Measurements from ENCODE around the gene JAZF1.

JAZF1 gene

GRCh38 chr7:27973625-27974024, 207.0 kb downstream of the JAZF1 start:
- Histone ChIP-seq H3K27ac (ENCODE audit: low read depth, low read length) (no peak overlapping the region), H3K36me3 (ENCODE audit: control insufficient read depth in 5 of 5, insufficient read depth in 5 of 5, low read length in 5 of 5) (peaks cover 0 to 2% (median 0%) of the 10 kb centered on the region in 5 donors), H3K4me3 (ENCODE audit: low read depth in 1 of 5, low read length in 5 of 5) (no peak overlapping the region)

GRCh38 chr7:27972276-27972675, 208.3 kb downstream of the JAZF1 start:
- H3K4me3 ChIP-seq (ENCODE audit: low read depth in 1 of 5, low read length in 5 of 5) = no peak overlapping the region
- no peak overlapping the region for H3K27ac ChIP-seq (ENCODE audit: low read depth, low read length)
- peaks cover 0 to 7% (median 2%) of the 10 kb centered on the region in 5 donors for H3K9me3 ChIP-seq (ENCODE audit: control insufficient read depth in 5 of 5, low read length in 5 of 5)
- H3K9ac ChIP-seq (ENCODE audit: low read length in 5 of 5) = no peak overlapping the region
- no peaks in the 10 kb centered on the region for H3K27me3 ChIP-seq (ENCODE audit: control insufficient read depth in 5 of 5, insufficient read depth in 4 of 5, low read length in 5 of 5)
- H3K36me3 ChIP-seq (ENCODE audit: control insufficient read depth in 5 of 5, insufficient read depth in 5 of 5, low read length in 5 of 5) = peaks cover 0 to 2% (median 0%) of the 10 kb centered on the region in 5 donors
- H3K4me1 ChIP-seq (ENCODE audit: control insufficient read depth in 5 of 5, insufficient read depth in 5 of 5, low read length in 5 of 5) = no peaks in the 10 kb centered on the region

More at GRCh38 chr7:27973625-27974024, 207.0 kb downstream of the JAZF1 start:
- peaks cover 0 to 11% (median 5%) of the 10 kb centered on the region in 5 donors for H3K9me3 ChIP-seq (ENCODE audit: control insufficient read depth in 5 of 5, low read length in 5 of 5)
- no peaks in the 10 kb centered on the region for H3K4me1 ChIP-seq (ENCODE audit: control insufficient read depth in 5 of 5, insufficient read depth in 5 of 5, low read length in 5 of 5)
- no peaks in the 10 kb centered on the region for H3K27me3 ChIP-seq (ENCODE audit: control insufficient read depth in 5 of 5, insufficient read depth in 4 of 5, low read length in 5 of 5)
- no peak overlapping the region for H3K9ac ChIP-seq (ENCODE audit: low read length in 5 of 5)

- Histone ChIP-seq H3K9ac (ENCODE audit: low read length in 5 of 5) (no peak overlapping the region), H3K4me1 (ENCODE audit: control insufficient read depth in 5 of 5, insufficient read depth in 5 of 5, low read length in 5 of 5) (peaks cover 0 to 3% (median 2%) of the 10 kb centered on the region in 5 donors), H3K27me3 (ENCODE audit: control insufficient read depth in 5 of 5, insufficient read depth in 4 of 5, low read length in 5 of 5) (no peaks in the 10 kb centered on the region), H3K9me3 (ENCODE audit: control insufficient read depth in 5 of 5, low read length in 5 of 5) (no peaks in the 10 kb centered on the region), H3K27ac (ENCODE audit: low read depth, low read length) (no peak overlapping the region), H3K36me3 (ENCODE audit: control insufficient read depth in 5 of 5, insufficient read depth in 5 of 5, low read length in 5 of 5) (peaks cover 0 to 2% (median 0%) of the 10 kb centered on the region in 5 donors), H3K4me3 (ENCODE audit: low read depth in 1 of 5, low read length in 5 of 5) (no peak overlapping the region)
Measured at GRCh38 chr7:27971171-27971812, 209.3 kb downstream of the JAZF1 start.

DNA sequence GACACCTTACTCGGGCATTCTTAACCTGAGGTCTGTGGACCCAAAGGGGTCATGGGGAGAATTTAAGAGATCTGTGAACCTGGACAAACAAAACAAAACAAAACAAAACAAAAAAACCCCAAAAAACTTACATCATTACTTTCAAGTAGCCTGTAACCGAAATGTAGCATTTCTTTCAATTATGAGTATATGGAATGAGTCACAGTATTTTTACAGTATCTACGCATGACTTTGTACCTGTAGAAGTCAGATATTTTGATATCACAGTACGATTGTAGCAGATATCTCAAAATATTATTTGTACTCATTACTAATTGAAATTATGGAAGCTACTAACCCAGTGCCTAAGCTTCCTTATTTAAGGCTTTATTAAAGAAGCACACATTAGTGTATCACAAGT, 210.2 kb downstream of the JAZF1 start:
- Histone ChIP-seq H3K4me1 (ENCODE audit: control insufficient read depth in 5 of 5, insufficient read depth in 5 of 5, low read length in 5 of 5) (peaks cover 0 to 8% (median 5%) of the 10 kb centered on the region in 5 donors), H3K36me3 (ENCODE audit: control insufficient read depth in 5 of 5, insufficient read depth in 5 of 5, low read length in 5 of 5) (peaks cover 0 to 2% (median 0%) of the 10 kb centered on the region in 5 donors), H3K27ac (ENCODE audit: low read depth, low read length) (no peak overlapping the region), H3K9me3 (ENCODE audit: control insufficient read depth in 5 of 5, low read length in 5 of 5) (no peaks in the 10 kb centered on the region), H3K27me3 (ENCODE audit: control insufficient read depth in 5 of 5, insufficient read depth in 4 of 5, low read length in 5 of 5) (no peaks in the 10 kb centered on the region), H3K4me3 (ENCODE audit: low read depth in 1 of 5, low read length in 5 of 5) (no peak overlapping the region), H3K9ac (ENCODE audit: low read length in 5 of 5) (no peak overlapping the region)

DNA sequence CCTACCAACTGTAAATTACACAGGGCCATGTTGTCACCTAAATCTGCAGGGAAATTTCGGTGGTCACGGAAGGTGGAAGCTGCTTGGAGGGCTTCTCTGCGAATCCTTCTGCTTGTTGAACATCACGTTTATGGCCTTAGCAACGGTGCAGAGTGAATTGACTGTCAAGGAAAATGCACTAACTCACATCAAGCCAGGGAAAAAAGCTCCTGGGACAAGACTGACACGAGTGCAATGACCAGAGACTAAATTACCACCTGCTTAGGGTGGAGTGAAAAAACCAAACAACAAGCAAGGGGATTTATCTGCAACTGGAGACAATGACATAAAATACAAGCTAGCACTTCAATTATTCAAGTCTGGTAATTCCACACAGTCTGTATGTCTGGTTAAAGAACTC, 211.2 kb downstream of the JAZF1 start:
- Histone ChIP-seq H3K9me3 (ENCODE audit: control insufficient read depth in 5 of 5, low read length in 5 of 5) (no peaks in the 10 kb centered on the region), H3K27ac (ENCODE audit: low read depth, low read length) (no peak overlapping the region), H3K36me3 (ENCODE audit: control insufficient read depth in 5 of 5, insufficient read depth in 5 of 5, low read length in 5 of 5) (peaks cover 0 to under 1% (median 0%) of the 10 kb centered on the region in 5 donors), H3K9ac (ENCODE audit: low read length in 5 of 5) (no peak overlapping the region), H3K4me1 (ENCODE audit: control insufficient read depth in 5 of 5, insufficient read depth in 5 of 5, low read length in 5 of 5) (peaks cover 0 to 8% (median 5%) of the 10 kb centered on the region in 5 donors), H3K27me3 (ENCODE audit: control insufficient read depth in 5 of 5, insufficient read depth in 4 of 5, low read length in 5 of 5) (no peaks in the 10 kb centered on the region), H3K4me3 (ENCODE audit: low read depth in 1 of 5, low read length in 5 of 5) (no peak overlapping the region)

DNA sequence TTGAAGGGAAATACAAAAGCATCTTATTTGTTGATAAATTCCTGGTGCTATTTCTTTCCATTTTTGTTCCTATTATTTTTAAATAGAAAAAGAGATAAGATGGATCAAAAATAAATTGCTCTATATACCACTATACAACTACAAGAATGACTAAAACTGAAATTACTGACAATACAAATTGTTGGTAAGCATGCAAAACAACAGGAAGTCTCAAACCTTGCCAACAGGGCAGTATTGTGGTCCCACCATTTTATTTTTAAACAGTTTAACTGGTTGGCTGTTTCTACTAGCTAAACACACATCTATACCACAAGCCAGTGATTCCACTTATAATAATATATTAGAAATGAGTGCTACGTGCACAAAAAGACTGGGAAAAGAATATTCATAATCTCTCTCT, 213.0 kb downstream of the JAZF1 start:
- no peak overlapping the region for H3K4me3 ChIP-seq (ENCODE audit: low read depth in 1 of 5, low read length in 5 of 5)
- H3K27me3 ChIP-seq (ENCODE audit: control insufficient read depth in 5 of 5, insufficient read depth in 4 of 5, low read length in 5 of 5) = no peaks in the 10 kb centered on the region
- no peak overlapping the region for H3K27ac ChIP-seq (ENCODE audit: low read depth, low read length)
- no peaks in the 10 kb centered on the region for H3K9me3 ChIP-seq (ENCODE audit: control insufficient read depth in 5 of 5, low read length in 5 of 5)
- no peaks in the 10 kb centered on the region for H3K36me3 ChIP-seq (ENCODE audit: control insufficient read depth in 5 of 5, insufficient read depth in 5 of 5, low read length in 5 of 5)
- H3K4me1 ChIP-seq (ENCODE audit: control insufficient read depth in 5 of 5, insufficient read depth in 5 of 5, low read length in 5 of 5) = peaks cover 0 to 8% (median 5%) of the 10 kb centered on the region in 5 donors
- no peak overlapping the region for H3K9ac ChIP-seq (ENCODE audit: low read length in 5 of 5)

- H3K9me3 ChIP-seq (ENCODE audit: control insufficient read depth in 5 of 5, low read length in 5 of 5) = no peaks in the 10 kb centered on the region
- H3K36me3 ChIP-seq (ENCODE audit: control insufficient read depth in 5 of 5, insufficient read depth in 5 of 5, low read length in 5 of 5) = no peaks in the 10 kb centered on the region
- peaks cover 0 to 8% (median 5%) of the 10 kb centered on the region in 5 donors for H3K4me1 ChIP-seq (ENCODE audit: control insufficient read depth in 5 of 5, insufficient read depth in 5 of 5, low read length in 5 of 5)
- H3K27ac ChIP-seq (ENCODE audit: low read depth, low read length) = no peak overlapping the region
- no peak overlapping the region for H3K9ac ChIP-seq (ENCODE audit: low read length in 5 of 5)
- no peak overlapping the region for H3K4me3 ChIP-seq (ENCODE audit: low read depth in 1 of 5, low read length in 5 of 5)
- H3K27me3 ChIP-seq (ENCODE audit: control insufficient read depth in 5 of 5, insufficient read depth in 4 of 5, low read length in 5 of 5) = no peaks in the 10 kb centered on the region
Measured at GRCh38 chr7:27966219-27966780, 214.3 kb downstream of the JAZF1 start.

- H3K9me3 ChIP-seq (ENCODE audit: control insufficient read depth in 5 of 5, low read length in 5 of 5) = no peaks in the 10 kb centered on the region
- no peak overlapping the region for H3K27ac ChIP-seq (ENCODE audit: low read depth, low read length)
- peaks cover 0 to 8% (median 5%) of the 10 kb centered on the region in 5 donors for H3K4me1 ChIP-seq (ENCODE audit: control insufficient read depth in 5 of 5, insufficient read depth in 5 of 5, low read length in 5 of 5)
- no peak overlapping the region for H3K4me3 ChIP-seq (ENCODE audit: low read depth in 1 of 5, low read length in 5 of 5)
- no peaks in the 10 kb centered on the region for H3K27me3 ChIP-seq (ENCODE audit: control insufficient read depth in 5 of 5, insufficient read depth in 4 of 5, low read length in 5 of 5)
- H3K36me3 ChIP-seq (ENCODE audit: control insufficient read depth in 5 of 5, insufficient read depth in 5 of 5, low read length in 5 of 5) = no peaks in the 10 kb centered on the region
- no peak overlapping the region for H3K9ac ChIP-seq (ENCODE audit: low read length in 5 of 5)
Measured at GRCh38 chr7:27965650-27966049, 214.9 kb downstream of the JAZF1 start.

DNA sequence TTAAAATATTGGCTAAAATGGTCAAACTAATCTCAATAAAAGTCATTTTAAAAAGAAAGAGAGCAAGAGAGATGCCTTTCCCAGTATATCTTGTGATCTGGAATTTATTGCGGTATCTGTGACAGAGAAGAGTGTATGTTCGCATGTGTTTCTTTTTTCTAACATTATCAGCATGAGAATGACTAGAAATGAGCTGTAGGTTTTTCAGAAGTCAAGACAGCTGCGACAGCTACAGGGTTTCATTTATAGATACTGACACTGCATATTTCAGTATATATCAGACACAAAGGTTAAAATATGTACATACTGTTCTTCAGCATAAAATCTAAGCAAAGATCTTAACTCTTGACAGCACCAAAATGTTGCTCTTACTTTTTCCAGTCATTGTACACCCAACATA, 215.8 kb downstream of the JAZF1 start:
- H3K4me3 ChIP-seq (ENCODE audit: low read depth in 1 of 5, low read length in 5 of 5) = no peak overlapping the region
- no peak overlapping the region for H3K9ac ChIP-seq (ENCODE audit: low read length in 5 of 5)
- no peaks in the 10 kb centered on the region for H3K27me3 ChIP-seq (ENCODE audit: control insufficient read depth in 5 of 5, insufficient read depth in 4 of 5, low read length in 5 of 5)
- peaks cover 0 to 11% (median 8%) of the 10 kb centered on the region in 5 donors for H3K4me1 ChIP-seq (ENCODE audit: control insufficient read depth in 5 of 5, insufficient read depth in 5 of 5, low read length in 5 of 5)
- H3K9me3 ChIP-seq (ENCODE audit: control insufficient read depth in 5 of 5, low read length in 5 of 5) = no peaks in the 10 kb centered on the region
- no peaks in the 10 kb centered on the region for H3K36me3 ChIP-seq (ENCODE audit: control insufficient read depth in 5 of 5, insufficient read depth in 5 of 5, low read length in 5 of 5)
- H3K27ac ChIP-seq (ENCODE audit: low read depth, low read length) = no peak overlapping the region

DNA sequence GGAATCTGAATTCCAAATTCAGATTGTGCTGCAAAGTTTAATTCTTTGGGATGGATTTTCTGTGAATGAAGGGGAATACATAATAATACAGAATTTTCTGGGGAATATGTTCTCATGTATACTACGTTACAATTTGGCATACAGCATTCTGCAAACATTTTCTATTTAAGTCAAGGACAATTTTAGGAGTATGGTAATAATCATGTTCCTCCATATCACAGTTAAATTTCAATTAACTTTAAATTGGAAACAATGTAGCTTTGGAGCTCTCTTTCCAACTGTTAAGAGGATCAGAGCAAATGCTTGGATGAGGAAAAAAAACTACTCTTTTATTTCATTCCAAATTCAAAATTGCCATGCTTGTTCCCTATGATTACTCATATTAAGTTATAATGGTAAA, 217.5 kb downstream of the JAZF1 start:
- no peaks in the 10 kb centered on the region for H3K9me3 ChIP-seq (ENCODE audit: control insufficient read depth in 5 of 5, low read length in 5 of 5)

More for the DNA sequence above, 217.5 kb downstream of the JAZF1 start:
- Histone ChIP-seq H3K4me3 (ENCODE audit: low read depth in 1 of 5, low read length in 5 of 5) (no peak overlapping the region), H3K36me3 (ENCODE audit: control insufficient read depth in 5 of 5, insufficient read depth in 5 of 5, low read length in 5 of 5) (no peaks in the 10 kb centered on the region), H3K27ac (ENCODE audit: low read depth, low read length) (no peak overlapping the region), H3K4me1 (ENCODE audit: control insufficient read depth in 5 of 5, insufficient read depth in 5 of 5, low read length in 5 of 5) (peaks cover 0 to 11% (median 8%) of the 10 kb centered on the region in 5 donors), H3K27me3 (ENCODE audit: control insufficient read depth in 5 of 5, insufficient read depth in 4 of 5, low read length in 5 of 5) (no peaks in the 10 kb centered on the region), H3K9ac (ENCODE audit: low read length in 5 of 5) (no peak overlapping the region)
